ENCODE results near the gene CRYM.

The CRYM gene

GRCh38 chr16:21235199-21235585 lies 42.9 kb downstream of the CRYM start:
- no peak for TF ChIP-seq CTCF (IDR thresholded peaks at IDR 0.05; ENCODE audit: low read depth, low read length, missing control alignments)
- no peak overlapping the region for H3K4me3 ChIP-seq (ENCODE audit: low read depth, low read length)
- no peak for DNase-seq (ENCODE audit: low read depth)

- no peak for DNase-seq (ENCODE audit: low read depth)
- H3K4me3 ChIP-seq (ENCODE audit: low read depth, low read length) = no peak within 1 kb of the TSS
- no peak for TF ChIP-seq CTCF (IDR thresholded peaks at IDR 0.05; ENCODE audit: low read depth, low read length, missing control alignments)
Measured at GRCh38 chr16:21233521-21234150, 44.5 kb downstream of the CRYM start, which contains the start of gene ANKS4B. Gene ANKS4B, plus strand, starts transcription at chr16:21233699. Its CDS starts 39 bp downstream, at chr16:21233738.

GRCh38 chr16:21233045-21233520 lies 45.0 kb downstream of the CRYM start:
- TF ChIP-seq CTCF (IDR thresholded peaks at IDR 0.05; ENCODE audit: low read depth, low read length, missing control alignments) = no peak
- no peak for DNase-seq (ENCODE audit: low read depth)
- H3K4me3 ChIP-seq (ENCODE audit: low read depth, low read length) = no peak overlapping the region

GRCh38 chr16:21228361-21228872 lies 49.7 kb downstream of the CRYM start:
- no peak overlapping the region for H3K4me3 ChIP-seq (ENCODE audit: low read depth, low read length)
- no peak for TF ChIP-seq CTCF (IDR thresholded peaks at IDR 0.05; ENCODE audit: low read depth, low read length, missing control alignments)
- DNase-seq (ENCODE audit: low read depth) = no peak

GRCh38 chr16:21227866-21228265 lies 50.2 kb downstream of the CRYM start:
- H3K4me3 ChIP-seq (ENCODE audit: low read depth, low read length) = no peak overlapping the region
- no peak for DNase-seq (ENCODE audit: low read depth)
- no peak for TF ChIP-seq CTCF (IDR thresholded peaks at IDR 0.05; ENCODE audit: low read depth, low read length, missing control alignments)

GRCh38 chr16:21226749-21227148 lies 51.3 kb downstream of the CRYM start:
- no peak for TF ChIP-seq CTCF (IDR thresholded peaks at IDR 0.05; ENCODE audit: low read depth, low read length, missing control alignments)
- no peak overlapping the region for H3K4me3 ChIP-seq (ENCODE audit: low read depth, low read length)
- no peak for DNase-seq (ENCODE audit: low read depth)

- no peak for TF ChIP-seq CTCF (IDR thresholded peaks at IDR 0.05; ENCODE audit: low read depth, low read length, missing control alignments)
- DNase-seq (ENCODE audit: low read depth) = no peak
Measured at GRCh38 chr16:21224800-21225199, 53.3 kb downstream of the CRYM start.

More at GRCh38 chr16:21224800-21225199, 53.3 kb downstream of the CRYM start:
- no peak overlapping the region for H3K4me3 ChIP-seq (ENCODE audit: low read depth, low read length)

Measured in GM12864 (cell line).